H9 (cell line): ENCODE measurements around the gene ARMH1. TPM values are rescaled to one million over a fixed set of nuclear protein-coding genes. Genes with fewer than 3 reads are reported as not detected.

Experiments
- DNase-seq: peaks from one replicate; pipeline ENCODE4 v3.0.0-alpha.2; 2017
- H2AFZ ChIP-seq: one replicate; pipeline ENCODE4 v1.6.1; 2013; ENCODE audit warnings: mild to moderate bottlenecking, low read length, control low read depth, moderate library complexity
- H2AK5ac ChIP-seq: 2 replicates; pipeline ENCODE4 v1.6.1; 2013; ENCODE audit warnings: low read length, control low read depth, mixed read lengths; ENCODE audit not compliant: insufficient read length
- H2BK120ac ChIP-seq: one replicate; pipeline ENCODE4 v1.6.1; 2013; ENCODE audit warnings: low read depth, mild to moderate bottlenecking, low read length, control low read depth, inconsistent platforms; ENCODE audit not compliant: poor library complexity, severe bottlenecking
- H2BK12ac ChIP-seq: 2 replicates; pipeline ENCODE4 v1.6.1; 2013; ENCODE audit warnings: low read length, control low read depth, mixed read lengths, low read depth; ENCODE audit not compliant: insufficient read length
- H2BK15ac ChIP-seq: 2 replicates; pipeline ENCODE4 v1.6.1; 2013; ENCODE audit warnings: low read depth, low read length, control low read depth
- H2BK20ac ChIP-seq: one replicate; pipeline ENCODE4 v1.6.1; 2013; ENCODE audit warnings: low read depth, mild to moderate bottlenecking, low read length, control low read depth, inconsistent platforms; ENCODE audit not compliant: poor library complexity, severe bottlenecking
- H2BK5ac ChIP-seq: 2 replicates; pipeline ENCODE4 v1.6.1; 2013; ENCODE audit warnings: low read length, control low read depth, mixed read lengths; ENCODE audit not compliant: insufficient read length
- H3K14ac ChIP-seq: 2 replicates; pipeline ENCODE4 v1.6.1; 2013; ENCODE audit warnings: low read length, control low read depth; ENCODE audit not compliant: insufficient read depth
- H3K18ac ChIP-seq: 2 replicates; pipeline ENCODE4 v1.6.1; 2013; ENCODE audit warnings: low read depth, mild to moderate bottlenecking, mixed read lengths, low read length, control low read depth; ENCODE audit not compliant: insufficient read length
- H3K23ac ChIP-seq: 2 replicates; pipeline ENCODE4 v1.6.1; 2013; ENCODE audit warnings: low read length, control low read depth, mixed read lengths, low read depth; ENCODE audit not compliant: insufficient read length
- H3K23me2 ChIP-seq: 2 replicates; pipeline ENCODE4 v1.6.1; 2013; ENCODE audit warnings: low read depth, mild to moderate bottlenecking, mixed read lengths, low read length, control low read depth; ENCODE audit not compliant: insufficient read length, poor library complexity, severe bottlenecking
- H3K27ac ChIP-seq: 2 replicates; pipeline ENCODE4 v1.5.1; 2013; ENCODE audit warnings: low read length, control low read depth, mixed read lengths, low read depth; ENCODE audit not compliant: insufficient read length
- H3K27me3 ChIP-seq: 2 replicates; pipeline ENCODE4 v1.6.1; 2013; ENCODE audit warnings: low read length, control low read depth, inconsistent platforms; ENCODE audit not compliant: insufficient read depth
- H3K4ac ChIP-seq: 2 replicates; pipeline ENCODE4 v1.6.1; 2013; ENCODE audit warnings: low read depth, mild to moderate bottlenecking, control low read depth, inconsistent platforms, low read length, moderate library complexity
- H3K4me1 ChIP-seq: 2 replicates; pipeline ENCODE4 v1.6.1; 2013; ENCODE audit warnings: low read length, control low read depth, inconsistent platforms; ENCODE audit not compliant: insufficient read depth
- H3K4me2 ChIP-seq: 2 replicates; pipeline ENCODE4 v1.6.1; 2013; ENCODE audit warnings: low read length, control low read depth, mixed read lengths; ENCODE audit not compliant: insufficient read length, insufficient read depth
- H3K56ac ChIP-seq: 2 replicates; pipeline ENCODE4 v1.6.1; 2013; ENCODE audit warnings: low read depth, mild to moderate bottlenecking, mixed read lengths, low read length, control low read depth; ENCODE audit not compliant: insufficient read length
- H3K79me1 ChIP-seq: 2 replicates; pipeline ENCODE4 v1.6.1; 2013; ENCODE audit warnings: low read depth, mild to moderate bottlenecking, moderate library complexity, low read length, control low read depth, inconsistent platforms; ENCODE audit not compliant: insufficient read depth, poor library complexity, severe bottlenecking
- H3K79me2 ChIP-seq: 2 replicates; pipeline ENCODE4 v1.6.1; 2013; ENCODE audit warnings: low read length, control low read depth, inconsistent platforms; ENCODE audit not compliant: insufficient read depth
- H3K9ac ChIP-seq: 2 replicates; pipeline ENCODE4 v1.6.1; 2013; ENCODE audit warnings: low read length, control low read depth, mixed read lengths; ENCODE audit not compliant: insufficient read length; ENCODE audit errors: extremely low read depth
- H3K9me3 ChIP-seq: one replicate; pipeline ENCODE4 v1.6.1; 2013; ENCODE audit warnings: low read depth, low read length, inconsistent platforms; ENCODE audit not compliant: control insufficient read depth
- H3T11ph ChIP-seq: one replicate; pipeline ENCODE4 v1.6.1; 2013; ENCODE audit warnings: mild to moderate bottlenecking, low read length, control low read depth, inconsistent platforms
- H4K20me1 ChIP-seq: one replicate; pipeline ENCODE4 v1.6.1; 2013; ENCODE audit not compliant: control insufficient read depth, insufficient read length, insufficient read depth
- H4K5ac ChIP-seq: 2 replicates; pipeline ENCODE4 v1.6.1; 2013; ENCODE audit warnings: low read depth, mild to moderate bottlenecking, mixed read lengths, low read length, control low read depth; ENCODE audit not compliant: insufficient read length
- H4K8ac ChIP-seq: replicated peaks from 2 replicates; pipeline ENCODE4 v1.6.1; 2013; ENCODE audit warnings: low read length, control low read depth, mixed read lengths, low read depth; ENCODE audit not compliant: insufficient read length
- H4K91ac ChIP-seq: 2 replicates; pipeline ENCODE4 v1.6.1; 2013; ENCODE audit warnings: low read depth, mild to moderate bottlenecking, moderate library complexity, mixed read lengths, low read length, control low read depth; ENCODE audit not compliant: insufficient read length
- H3K27ac Mint-ChIP-seq, 3 experiments: 2 replicates in 2 of 3; 3 replicates in 1 of 3; pipeline ENCODE4 v1.8.0; 2020 to 2021; ENCODE audit warnings: mixed read lengths in 3 of 3, mild to moderate bottlenecking in 1 of 3, moderate library complexity in 1 of 3
- H3K27me3 Mint-ChIP-seq: 2 replicates; pipeline ENCODE4 v1.8.0; 2021; ENCODE audit warnings: low read depth, mild to moderate bottlenecking, moderate library complexity, mixed read lengths
- H3K36me3 Mint-ChIP-seq, 3 experiments: 2 replicates in 2 of 3; 3 replicates in 1 of 3; pipeline ENCODE4 v1.8.0; 2020 to 2021; ENCODE audit warnings: low read depth in 3 of 3, mixed read lengths in 3 of 3; ENCODE audit not compliant: insufficient read depth in 1 of 3
- H3K4me1 Mint-ChIP-seq, 2 experiments: 2 replicates each; pipeline ENCODE4 v1.8.0; 2020; ENCODE audit warnings: mixed read lengths in 2 of 2
- H3K4me3 Mint-ChIP-seq, 2 experiments: 2 replicates in 1 of 2; 3 replicates in 1 of 2; pipeline ENCODE4 v1.8.0; 2020 to 2021; ENCODE audit warnings: mild to moderate bottlenecking in 2 of 2, mixed read lengths in 2 of 2, moderate library complexity in 1 of 2
- H3K9me3 Mint-ChIP-seq, 2 experiments: 2 replicates in 1 of 2; 3 replicates in 1 of 2; pipeline ENCODE4 v1.8.0; 2020; ENCODE audit warnings: mild to moderate bottlenecking in 2 of 2, mixed read lengths in 2 of 2, moderate library complexity in 1 of 2
- WGBS: extraction: QIAGEN DNeasy Blood & Tissue Kit; methylation state at CpG from one replicate; pipeline ENCODE4 v1.1.7; 2013; ENCODE audit warnings: missing lambda C conversion rate, low lambda C conversion rate, mixed read lengths; ENCODE audit not compliant: insufficient read length; ENCODE audit errors: extremely low coverage; 5-methylcytosine and 5-hydroxymethylcytosine counted together
- total RNA-seq: library from RNA; stranded (reverse); gene quantifications from 2 replicates; pipeline ENCODE4 v1.2.1, GENCODE V29; 2021
- TF ChIP-seq, protein P1 (sequence below): fragments of 200-600 bp; sonication (generic); conservative IDR thresholded peaks from 3 replicates; pipeline ENCODE4 v1.8.0; 2021; ENCODE audit warnings: antibody characterized with exemption, mild to moderate bottlenecking

Gene ARMH1
- total RNA-seq, 1 experiment from 2014 or later = 1.0 TPM

DNA sequence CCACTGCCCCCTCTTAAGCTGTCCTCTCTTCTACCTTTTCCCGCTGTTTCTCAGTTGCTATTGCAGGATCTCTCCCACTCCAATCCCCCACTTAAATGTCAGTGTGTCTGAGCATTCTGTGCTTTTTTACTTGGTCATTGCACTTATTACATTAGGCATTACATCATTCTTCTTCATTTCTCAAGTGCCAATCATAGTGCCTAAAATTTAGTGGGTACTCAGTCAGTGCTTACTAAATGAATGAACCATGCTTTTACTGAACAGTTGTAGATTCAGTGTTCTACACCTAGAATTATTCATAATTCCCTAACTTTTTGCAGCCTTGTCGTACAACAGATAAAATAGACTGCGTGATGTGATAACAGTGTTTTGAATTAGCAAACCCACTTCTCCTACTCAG, 19.4 kb downstream of the ARMH1 start:
- Histone ChIP-seq H3K4me2 (no peak overlapping the region), H3K4ac (no peak overlapping the region), H3K56ac (no peak overlapping the region), H2BK20ac (no peak overlapping the region), H3T11ph (no peak overlapping the region), H2AFZ (no peak overlapping the region), H3K4me1 (peaks cover 2% of the 10 kb centered on the region; the same call in 1 of the 2 replicates), H3K9ac (no peak overlapping the region), H3K27me3 (no peaks in the 10 kb centered on the region), H4K20me1 (no peaks in the 10 kb centered on the region), H3K14ac (no peak overlapping the region), H3K79me1 (no peaks in the 10 kb centered on the region), H2BK5ac (no peak overlapping the region), H3K79me2 (no peaks in the 10 kb centered on the region), H3K23ac (no peak overlapping the region), H2AK5ac (no peak overlapping the region), H4K91ac (no peak overlapping the region), H3K9me3 (no peaks in the 10 kb centered on the region), H3K23me2 (no peaks in the 10 kb centered on the region), H2BK120ac (no peak overlapping the region), H4K8ac (no peak overlapping the region), H2BK12ac (no peak overlapping the region), H2BK15ac (no peak overlapping the region), H4K5ac (no peak overlapping the region), H3K27ac (no peak overlapping the region), H3K18ac (no peak overlapping the region)
- Mint-ChIP-seq H3K4me3 (no peak overlapping the region), H3K27me3 (peaks cover 5% of the 10 kb centered on the region), H3K27ac (no peak overlapping the region; a peak in 1 of 7 replicates), H3K36me3 (no peaks in the 10 kb centered on the region), H3K9me3 (no peaks in the 10 kb centered on the region), H3K4me1 (peaks cover 9 to 10% of the 10 kb centered on the region in 2 experiments)
- TF ChIP-seq, protein P1, sequence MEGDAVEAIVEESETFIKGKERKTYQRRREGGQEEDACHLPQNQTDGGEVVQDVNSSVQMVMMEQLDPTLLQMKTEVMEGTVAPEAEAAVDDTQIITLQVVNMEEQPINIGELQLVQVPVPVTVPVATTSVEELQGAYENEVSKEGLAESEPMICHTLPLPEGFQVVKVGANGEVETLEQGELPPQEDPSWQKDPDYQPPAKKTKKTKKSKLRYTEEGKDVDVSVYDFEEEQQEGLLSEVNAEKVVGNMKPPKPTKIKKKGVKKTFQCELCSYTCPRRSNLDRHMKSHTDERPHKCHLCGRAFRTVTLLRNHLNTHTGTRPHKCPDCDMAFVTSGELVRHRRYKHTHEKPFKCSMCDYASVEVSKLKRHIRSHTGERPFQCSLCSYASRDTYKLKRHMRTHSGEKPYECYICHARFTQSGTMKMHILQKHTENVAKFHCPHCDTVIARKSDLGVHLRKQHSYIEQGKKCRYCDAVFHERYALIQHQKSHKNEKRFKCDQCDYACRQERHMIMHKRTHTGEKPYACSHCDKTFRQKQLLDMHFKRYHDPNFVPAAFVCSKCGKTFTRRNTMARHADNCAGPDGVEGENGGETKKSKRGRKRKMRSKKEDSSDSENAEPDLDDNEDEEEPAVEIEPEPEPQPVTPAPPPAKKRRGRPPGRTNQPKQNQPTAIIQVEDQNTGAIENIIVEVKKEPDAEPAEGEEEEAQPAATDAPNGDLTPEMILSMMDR = no peak
- WGBS = no CpG with 5 or more reads among the region's 3 CpGs
- no peak for DNase-seq
